OCI-LY3 (cell line): ENCODE measurements around the gene BIRC6.

Experiments
- H2AFZ ChIP-seq: fragments of 200-600, 300-600 bp; shearing (Covaris generic); 2 replicates; pipeline ENCODE4 v1.6.0; 2014; ENCODE audit warnings: antibody characterized with exemption, low read depth, low read length
- H3K27ac ChIP-seq: fragments of 200-600, 300-600 bp; sonication (generic); 2 replicates; pipeline ENCODE4 v1.5.1; 2014; ENCODE audit warnings: mild to moderate bottlenecking, low read length, moderate library complexity, mixed read lengths
- H3K27me3 ChIP-seq: fragments of 200-600, 300-600 bp; sonication (generic); 2 replicates; pipeline ENCODE4 v1.6.1; 2014; ENCODE audit warnings: low read depth, low read length, mixed read lengths
- H3K36me3 ChIP-seq: fragments of 200-600, 300-600 bp; sonication (generic); replicated peaks from 2 replicates; pipeline ENCODE3; 2014; ENCODE audit warnings: low read depth, low read length, mixed read lengths
- H3K4me1 ChIP-seq: fragments of 300-600, 200-600 bp; sonication (generic); 2 replicates; pipeline ENCODE4 v1.6.1; 2014; ENCODE audit warnings: low read length, mixed read lengths
- H3K4me2 ChIP-seq: fragments of 200-600, 300-600 bp; sonication (generic); 2 replicates; pipeline ENCODE4 v1.6.1; 2014; ENCODE audit warnings: low read length, mixed read lengths
- H3K4me3 ChIP-seq: fragments of 300-600, 200-600 bp; sonication (generic); 2 replicates; pipeline ENCODE4 v1.5.1; 2014; ENCODE audit warnings: antibody characterized with exemption, mild to moderate bottlenecking, low read length, moderate library complexity
- H3K79me2 ChIP-seq: fragments of 300-600, 200-600 bp; shearing (Covaris generic); 2 replicates; pipeline ENCODE4 v1.6.1; 2014; ENCODE audit warnings: mild to moderate bottlenecking, low read length, mixed read lengths
- H3K9ac ChIP-seq: fragments of 300-600, 200-600 bp; shearing (Covaris generic); 2 replicates; pipeline ENCODE4 v1.6.0; 2014; ENCODE audit warnings: mild to moderate bottlenecking, low read length, moderate library complexity
- H3K9me3 ChIP-seq: fragments of 200-600, 300-600 bp; shearing (Covaris generic); 2 replicates; pipeline ENCODE4 v1.6.1; 2014; ENCODE audit warnings: low read length, mixed read lengths; ENCODE audit not compliant: insufficient read depth
- H4K20me1 ChIP-seq: fragments of 200-600, 300-600 bp; sonication (generic); 2 replicates; pipeline ENCODE4 v1.6.1; 2016; ENCODE audit warnings: low read length, mixed read lengths; ENCODE audit not compliant: insufficient read depth
- EZH2phosphoT487 ChIP-seq: fragments of 200-600 bp; shearing (Covaris generic); IDR thresholded peaks from 2 replicates; pipeline ENCODE4 v1.6.1; 2018; ENCODE audit warnings: antibody characterized with exemption, mixed run types, low read depth
- TF ChIP-seq, protein P1 (sequence below): fragments of 200-600, 300-600 bp; sonication (generic); IDR thresholded peaks from 2 replicates; pipeline ENCODE4 v1.5.1; 2014; ENCODE audit warnings: antibody characterized with exemption, low read length, low read depth

BIRC6 gene

DNA sequence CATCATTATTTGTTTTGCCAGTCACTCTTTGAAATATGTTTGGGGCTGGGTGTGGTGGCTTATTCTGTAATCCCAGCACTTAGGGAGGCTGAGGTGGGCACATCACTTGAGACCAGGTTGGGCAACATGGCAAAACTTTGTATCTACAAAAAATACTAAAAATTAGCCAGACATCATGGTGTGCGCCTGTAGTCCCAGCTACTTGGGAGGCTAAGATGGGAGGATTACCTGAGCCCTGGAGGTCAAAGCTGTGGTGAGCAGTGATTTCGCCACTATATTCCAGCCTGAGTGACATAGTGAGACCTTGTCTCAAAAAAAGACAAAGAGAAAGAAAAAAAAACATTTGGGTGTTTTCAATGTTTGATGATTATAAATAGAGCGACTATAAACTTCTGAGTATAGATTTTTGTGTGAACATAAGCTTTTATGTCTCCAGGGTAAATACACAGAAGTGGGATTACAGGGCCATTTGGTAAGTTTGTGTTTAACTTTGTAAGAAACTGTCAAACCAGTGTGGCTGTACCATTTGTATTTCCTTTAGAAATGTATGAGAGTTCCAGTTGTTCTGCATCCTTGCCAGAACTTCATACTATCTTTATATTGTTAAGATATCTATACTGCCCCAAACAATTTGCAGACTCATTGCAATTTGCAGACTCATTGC, 15.8 kb downstream of the BIRC6 start:
- Histone ChIP-seq H3K4me1 (peaks cover 10% of the 10 kb centered on the region), H3K27me3 (no peaks in the 10 kb centered on the region), H3K79me2 (peaks cover 99% of the 10 kb centered on the region), H3K9me3 (no peaks in the 10 kb centered on the region), H3K4me2 (no peak overlapping the region), H4K20me1 (peaks cover 93% of the 10 kb centered on the region), H3K9ac (no peak overlapping the region), H3K4me3 (no peak overlapping the region), H2AFZ (no peak overlapping the region), H3K36me3 (no peaks in the 10 kb centered on the region), H3K27ac (no peak overlapping the region)
- TF ChIP-seq, protein P1, sequence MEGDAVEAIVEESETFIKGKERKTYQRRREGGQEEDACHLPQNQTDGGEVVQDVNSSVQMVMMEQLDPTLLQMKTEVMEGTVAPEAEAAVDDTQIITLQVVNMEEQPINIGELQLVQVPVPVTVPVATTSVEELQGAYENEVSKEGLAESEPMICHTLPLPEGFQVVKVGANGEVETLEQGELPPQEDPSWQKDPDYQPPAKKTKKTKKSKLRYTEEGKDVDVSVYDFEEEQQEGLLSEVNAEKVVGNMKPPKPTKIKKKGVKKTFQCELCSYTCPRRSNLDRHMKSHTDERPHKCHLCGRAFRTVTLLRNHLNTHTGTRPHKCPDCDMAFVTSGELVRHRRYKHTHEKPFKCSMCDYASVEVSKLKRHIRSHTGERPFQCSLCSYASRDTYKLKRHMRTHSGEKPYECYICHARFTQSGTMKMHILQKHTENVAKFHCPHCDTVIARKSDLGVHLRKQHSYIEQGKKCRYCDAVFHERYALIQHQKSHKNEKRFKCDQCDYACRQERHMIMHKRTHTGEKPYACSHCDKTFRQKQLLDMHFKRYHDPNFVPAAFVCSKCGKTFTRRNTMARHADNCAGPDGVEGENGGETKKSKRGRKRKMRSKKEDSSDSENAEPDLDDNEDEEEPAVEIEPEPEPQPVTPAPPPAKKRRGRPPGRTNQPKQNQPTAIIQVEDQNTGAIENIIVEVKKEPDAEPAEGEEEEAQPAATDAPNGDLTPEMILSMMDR, result no peak
- no peak for TF ChIP-seq EZH2phosphoT487

GRCh38 chr2:32375228-32375892, 18.5 kb downstream of the BIRC6 start:
- Histone ChIP-seq H3K4me1 (peaks cover 5% of the 10 kb centered on the region; the same call in 1 of the 2 replicates), H3K9me3 (no peaks in the 10 kb centered on the region), H3K27me3 (no peaks in the 10 kb centered on the region), H3K4me2 (no peak overlapping the region), H4K20me1 (peaks cover 88% of the 10 kb centered on the region), H3K4me3 (no peak overlapping the region), H3K9ac (no peak overlapping the region), H3K27ac (no peak overlapping the region), H3K79me2 (peaks cover 100% of the 10 kb centered on the region), H2AFZ (no peak overlapping the region), H3K36me3 (peaks cover 3% of the 10 kb centered on the region)
- no peak for TF ChIP-seq EZH2phosphoT487
- TF ChIP-seq, protein P1, result no peak

- no peak overlapping the region for H3K4me3 ChIP-seq
- H3K9me3 ChIP-seq, result no peaks in the 10 kb centered on the region
- peaks cover 92% of the 10 kb centered on the region for H3K79me2 ChIP-seq
- H3K4me1 ChIP-seq, result peaks cover 5% of the 10 kb centered on the region; the same call in 1 of the 2 replicates
- peaks cover 74% of the 10 kb centered on the region for H4K20me1 ChIP-seq
- no peak overlapping the region for H3K27ac ChIP-seq
- peaks cover 8% of the 10 kb centered on the region for H3K36me3 ChIP-seq
- H2AFZ ChIP-seq, result no peak overlapping the region
- no peak overlapping the region for H3K4me2 ChIP-seq
- no peak overlapping the region for H3K9ac ChIP-seq
- H3K27me3 ChIP-seq, result no peaks in the 10 kb centered on the region
- TF ChIP-seq, protein P1, result no peak
- no peak for TF ChIP-seq EZH2phosphoT487
These were observed 19.9 kb downstream of the BIRC6 start for GRCh38 chr2:32376756-32377155.

GRCh38 chr2:32377928-32378327, 21.1 kb downstream of the BIRC6 start:
- peaks cover 89% of the 10 kb centered on the region for H3K79me2 ChIP-seq
- H3K9me3 ChIP-seq, result no peaks in the 10 kb centered on the region
- no peak overlapping the region for H3K9ac ChIP-seq
- H3K36me3 ChIP-seq, result peaks cover 16% of the 10 kb centered on the region
- H4K20me1 ChIP-seq, result peaks cover 63% of the 10 kb centered on the region
- H3K27ac ChIP-seq, result no peak overlapping the region
- peaks cover 5% of the 10 kb centered on the region; the same call in 1 of the 2 replicates for H3K4me1 ChIP-seq
- no peak overlapping the region for H2AFZ ChIP-seq
- H3K4me3 ChIP-seq, result no peak overlapping the region
- no peak overlapping the region for H3K4me2 ChIP-seq
- no peaks in the 10 kb centered on the region for H3K27me3 ChIP-seq
- TF ChIP-seq, protein P1, result no peak
- no peak for TF ChIP-seq EZH2phosphoT487
